CD14-positive monocyte (primary cell): ENCODE measurements around the gene DIAPH2. TPM values are rescaled to one million over a fixed set of nuclear protein-coding genes. Genes with fewer than 3 reads are reported as not detected.

Experiments
- DNase-seq, 3 donors: peaks; one replicate each; pipeline ENCODE4 v3.0.0-alpha.2; 2011 to 2022
- H2AFZ ChIP-seq: 2 replicates; pipeline ENCODE4 v1.6.0; 2012; ENCODE audit warnings: mild to moderate bottlenecking, low read depth, low read length, inconsistent platforms; ENCODE audit not compliant: insufficient read depth, poor library complexity, severe bottlenecking
- H3K27ac ChIP-seq, 2 donors: 1 replicate in 1 of 2; 2 replicates in 1 of 2; pipeline ENCODE4 v1.5.1; 2012 to 2013; ENCODE audit warnings: low read length in 2 of 2, control low read depth in 1 of 2, inconsistent platforms in 1 of 2, low read depth in 1 of 2, mild to moderate bottlenecking in 1 of 2
- H3K27me3 ChIP-seq, 2 donors: one replicate each; pipeline versions ENCODE4 v1.6.0 to v1.6.1; 2011 to 2013; ENCODE audit warnings: low read length in 2 of 2; ENCODE audit not compliant: control insufficient read depth in 2 of 2, insufficient read depth in 2 of 2
- H3K36me3 ChIP-seq, 2 donors: replicated peaks in 1 of 2; 1 replicate in 1 of 2; 2 replicates in 1 of 2; pipeline versions ENCODE4 v1.5.1 to v1.6.1; 2012 to 2013; ENCODE audit warnings: low read length in 2 of 2, control low read depth in 1 of 2, inconsistent platforms in 1 of 2, mild to moderate bottlenecking in 1 of 2; ENCODE audit not compliant: insufficient read depth in 2 of 2, control insufficient read depth in 1 of 2
- H3K4me1 ChIP-seq, 2 donors: 1 replicate in 1 of 2; 2 replicates in 1 of 2; pipeline versions ENCODE4 v1.5.1 to v1.6.1; 2012 to 2013; ENCODE audit warnings: low read length in 2 of 2, control low read depth in 1 of 2, inconsistent platforms in 1 of 2, mild to moderate bottlenecking in 1 of 2, moderate library complexity in 1 of 2; ENCODE audit not compliant: insufficient read depth in 2 of 2, control insufficient read depth in 1 of 2
- H3K4me2 ChIP-seq: replicated peaks from 2 replicates; pipeline ENCODE3; 2012; ENCODE audit warnings: low read length, moderate library complexity, mild to moderate bottlenecking; ENCODE audit not compliant: poor library complexity, severe bottlenecking; ENCODE audit errors: extremely low read depth
- H3K4me3 ChIP-seq, 3 experiments: fragments of 200-600 bp in 1 of 3; sonication (generic) in 1 of 3; replicated peaks in 1 of 3; 1 replicate in 2 of 3; 2 replicates in 1 of 3; pipeline ENCODE4 v1.5.1; 2011 to 2013; ENCODE audit warnings: low read length in 3 of 3, mild to moderate bottlenecking in 3 of 3, control low read depth in 2 of 3, low read depth in 2 of 3, inconsistent platforms in 1 of 3, moderate library complexity in 1 of 3
- H3K79me2 ChIP-seq: 2 replicates; pipeline ENCODE4 v1.6.0; 2012; ENCODE audit warnings: mild to moderate bottlenecking, control low read depth, inconsistent platforms, low read length, moderate library complexity; ENCODE audit not compliant: insufficient read depth
- H3K9ac ChIP-seq: 2 replicates; pipeline ENCODE4 v1.6.0; 2017; ENCODE audit warnings: low read length, mild to moderate bottlenecking; ENCODE audit not compliant: insufficient read depth, poor library complexity, severe bottlenecking
- H3K9me3 ChIP-seq, 2 donors: replicated peaks in 1 of 2; 1 replicate in 1 of 2; 2 replicates in 1 of 2; pipeline versions ENCODE4 v1.5.1 to v1.6.1; 2012 to 2013; ENCODE audit warnings: low read length in 2 of 2, control low read depth in 1 of 2; ENCODE audit not compliant: control insufficient read depth in 1 of 2, insufficient read depth in 1 of 2
- H4K20me1 ChIP-seq: 2 replicates; pipeline ENCODE4 v1.6.0; 2012; ENCODE audit warnings: mild to moderate bottlenecking, low read length, control low read depth, moderate library complexity; ENCODE audit not compliant: insufficient read depth
- H3K27ac Mint-ChIP-seq, 7 donors: one replicate each; pipeline ENCODE4 v1.8.0; 2020; ENCODE audit warnings: mild to moderate bottlenecking in 7 of 7, mixed read lengths in 7 of 7, moderate library complexity in 6 of 7, inconsistent platforms in 2 of 7
- H3K27me3 Mint-ChIP-seq, 3 donors: one replicate each; pipeline ENCODE4 v1.8.0; 2021 to 2022; ENCODE audit warnings: low read depth in 3 of 3, mild to moderate bottlenecking in 3 of 3, mixed read lengths in 3 of 3, moderate library complexity in 3 of 3, inconsistent platforms in 1 of 3
- H3K36me3 Mint-ChIP-seq, 2 donors: one replicate each; pipeline ENCODE4 v1.8.0; 2020; ENCODE audit warnings: mixed read lengths in 2 of 2, inconsistent platforms in 1 of 2, mild to moderate bottlenecking in 1 of 2
- H3K4me1 Mint-ChIP-seq: one replicate; pipeline ENCODE4 v1.8.0; 2020; ENCODE audit warnings: mild to moderate bottlenecking, mixed read lengths
- H3K4me3 Mint-ChIP-seq, 2 donors: one replicate each; pipeline ENCODE4 v1.8.0; 2020; ENCODE audit warnings: mild to moderate bottlenecking in 2 of 2, mixed read lengths in 2 of 2, moderate library complexity in 1 of 2
- H3K9me3 Mint-ChIP-seq, 7 donors: one replicate each; pipeline ENCODE4 v1.8.0; 2020 to 2022; ENCODE audit warnings: mixed read lengths in 7 of 7, mild to moderate bottlenecking in 6 of 7, moderate library complexity in 6 of 7, inconsistent platforms in 2 of 7
- CTCF ChIP-seq: fragments of 200-600 bp; IDR thresholded peaks from one replicate; pipeline ENCODE4 v1.8.0; 2022; ENCODE audit warnings: antibody characterized with exemption, mild to moderate bottlenecking
- WGBS: methylation state at CpG from one replicate; pipeline ENCODE4 v1.1.5; 2013; ENCODE audit warnings: missing lambda C conversion rate; ENCODE audit not compliant: insufficient coverage; 5-methylcytosine and 5-hydroxymethylcytosine counted together
- intact Hi-C, 2 donors: fragments of 100-400 bp; cut with micrococcal nuclease; formaldehyde crosslinking; loops; one replicate each; pipeline versions ENCODE4 v1.15.0 to v1.15.1; 2023
- polyA plus RNA-seq, 3 donors: library from polyadenylated mRNA; depleted of rRNA in 1 of 3; unstranded in 2 of 3; stranded (reverse) in 1 of 3; fragments of 300-500 nt in 2 of 3; fragments of >200 nt in 1 of 3; fragmentation: Illumina TruSeq in 2 of 3; gene quantifications; 1 replicate in 2 of 3; 2 replicates in 1 of 3; pipeline ENCODE4 v1.2.3, GENCODE V29; 2012 to 2021

The DIAPH2 gene
- polyA plus RNA-seq, 3 donors, result 9.5 to 20.5 (median 11.4) TPM

- no peaks in the 10 kb centered on the region for H3K9me3 ChIP-seq
- no peaks in the 10 kb centered on the region for H3K27me3 ChIP-seq
- H3K4me3 ChIP-seq, result no peak overlapping the region
- H3K4me2 ChIP-seq, result no peak overlapping the region
- no peaks in the 10 kb centered on the region for H3K4me1 Mint-ChIP-seq
- H3K9me3 Mint-ChIP-seq, result no peaks in the 10 kb centered on the region
- no peak overlapping the region for H3K27ac Mint-ChIP-seq
- H3K4me3 Mint-ChIP-seq, result no peak overlapping the region
- H3K36me3 ChIP-seq, result no peaks in the 10 kb centered on the region
- no peak for TF ChIP-seq CTCF
- H3K9ac ChIP-seq, result no peak overlapping the region
- peaks cover 0 to 3% (median 0%) of the 10 kb centered on the region in 3 donors for H3K27me3 Mint-ChIP-seq
- intact Hi-C loops, result no loop called here
- no peaks in the 10 kb centered on the region for H3K79me2 ChIP-seq
- WGBS, result no CpG with 5 or more reads among the region's 1 CpG
- H3K36me3 Mint-ChIP-seq, result peaks cover 0 to 6% of the 10 kb centered on the region in 2 donors
- H3K27ac ChIP-seq, result no peak overlapping the region
- H4K20me1 ChIP-seq, result no peaks in the 10 kb centered on the region
- no peak overlapping the region for H2AFZ ChIP-seq
- H3K4me1 ChIP-seq, result no peaks in the 10 kb centered on the region
- no peak for DNase-seq
These were observed 644.3 kb downstream of the DIAPH2 start for GRCh38 chrX:97328853-97329390.

GRCh38 chrX:97330151-97330550 is 645.5 kb downstream of the DIAPH2 start:
- Mint-ChIP-seq H3K27me3 (peaks cover 0 to 2% (median 0%) of the 10 kb centered on the region in 3 donors), H3K4me1 (no peaks in the 10 kb centered on the region), H3K36me3 (peaks cover 0 to 7% of the 10 kb centered on the region in 2 donors), H3K9me3 (no peaks in the 10 kb centered on the region), H3K4me3 (no peak overlapping the region), H3K27ac (no peak overlapping the region)
- H4K20me1 ChIP-seq, result no peaks in the 10 kb centered on the region
- H3K27me3 ChIP-seq, result no peaks in the 10 kb centered on the region
- H3K9me3 ChIP-seq, result no peaks in the 10 kb centered on the region
- no peak overlapping the region for H3K27ac ChIP-seq
- no peak for DNase-seq
- WGBS, result no CpG with 5 or more reads among the region's 1 CpG
- H3K4me1 ChIP-seq, result no peaks in the 10 kb centered on the region
- H3K9ac ChIP-seq, result no peak overlapping the region
- no peak for TF ChIP-seq CTCF
- no peaks in the 10 kb centered on the region for H3K36me3 ChIP-seq
- no peak overlapping the region for H2AFZ ChIP-seq
- H3K79me2 ChIP-seq, result no peaks in the 10 kb centered on the region
- no peak overlapping the region for H3K4me3 ChIP-seq
- H3K4me2 ChIP-seq, result no peak overlapping the region
- intact Hi-C loops, result no loop called here
